Endometrial microvascular endothelial cells (primary cell): ENCODE results near the gene EPHA1. TPM values are rescaled to one million over a fixed set of nuclear protein-coding genes. Genes with fewer than 3 reads are reported as not detected.
"Not testable (repeated sequence)": the region's sequence is repeated elsewhere in the genome, so short reads cannot be mapped to it uniquely, and the experiment has no call there.

Source experiments
- in situ Hi-C: cut with HindIII; loops from 2 replicates; pipeline ENCODE4 v1.10.0; 2017; ENCODE audit warnings: low sequenced_read_pairs, low pct_unique_long_range_greater_than_20kb; ENCODE audit errors: inconsistent ontology term
- total RNA-seq: library from RNA; depleted of rRNA; stranded (reverse); fragments of >200 nt; gene quantifications from one replicate; pipeline ENCODE4 v1.2.3, GENCODE V29; 2015; ENCODE audit errors: inconsistent ontology term

The EPHA1 gene
- total RNA-seq, 1 donor from 2014 or later = 0.28 TPM

DNA sequence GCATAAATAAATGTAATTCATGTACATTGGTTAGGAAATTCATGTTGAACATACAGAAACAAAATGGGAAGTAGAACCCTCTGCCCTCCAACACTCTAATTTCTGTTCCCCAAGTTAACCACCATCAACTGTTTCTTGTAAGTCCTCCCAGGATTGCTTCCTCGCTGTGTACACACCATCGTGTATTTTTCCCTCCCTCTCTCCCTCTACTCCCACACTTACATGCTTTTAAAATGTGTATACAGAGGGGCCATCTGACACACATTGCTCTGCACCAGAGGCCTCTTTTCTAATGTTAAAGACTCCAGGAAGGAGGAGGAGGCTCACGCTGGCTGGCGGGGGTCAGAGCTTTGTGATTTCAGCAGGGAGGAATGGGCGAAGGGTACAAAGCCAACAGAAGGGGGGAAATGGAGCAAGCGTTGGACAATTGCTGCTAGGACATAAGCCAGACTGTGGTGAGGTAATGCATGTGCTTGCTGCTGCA is 1.9 kb upstream of the EPHA1 start:
- in situ Hi-C loops = no loop called here

DNA sequence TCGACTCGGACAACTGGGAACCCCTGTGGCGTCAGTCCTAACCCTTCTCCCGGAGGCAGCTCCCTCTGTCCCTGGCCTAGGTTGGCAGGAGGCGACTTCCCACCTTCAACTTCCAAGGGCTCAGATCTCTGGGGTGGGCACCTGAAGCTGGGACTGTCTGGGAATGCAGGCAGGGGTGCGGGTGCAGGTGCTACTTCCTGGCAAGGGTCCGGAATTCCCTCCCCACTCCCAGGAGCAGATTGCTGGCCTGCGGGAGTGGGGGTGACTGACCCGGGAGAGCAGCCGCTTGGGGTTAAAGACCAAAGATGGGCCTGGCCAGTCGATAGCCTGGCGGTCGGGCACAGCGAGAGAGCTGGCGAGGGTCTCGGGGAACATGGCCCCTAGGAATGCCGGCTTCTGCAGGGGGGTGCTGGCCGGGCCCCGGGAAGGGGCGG is 387 bp downstream of the EPHA1 start:
- in situ Hi-C loops = no loop called here

DNA sequence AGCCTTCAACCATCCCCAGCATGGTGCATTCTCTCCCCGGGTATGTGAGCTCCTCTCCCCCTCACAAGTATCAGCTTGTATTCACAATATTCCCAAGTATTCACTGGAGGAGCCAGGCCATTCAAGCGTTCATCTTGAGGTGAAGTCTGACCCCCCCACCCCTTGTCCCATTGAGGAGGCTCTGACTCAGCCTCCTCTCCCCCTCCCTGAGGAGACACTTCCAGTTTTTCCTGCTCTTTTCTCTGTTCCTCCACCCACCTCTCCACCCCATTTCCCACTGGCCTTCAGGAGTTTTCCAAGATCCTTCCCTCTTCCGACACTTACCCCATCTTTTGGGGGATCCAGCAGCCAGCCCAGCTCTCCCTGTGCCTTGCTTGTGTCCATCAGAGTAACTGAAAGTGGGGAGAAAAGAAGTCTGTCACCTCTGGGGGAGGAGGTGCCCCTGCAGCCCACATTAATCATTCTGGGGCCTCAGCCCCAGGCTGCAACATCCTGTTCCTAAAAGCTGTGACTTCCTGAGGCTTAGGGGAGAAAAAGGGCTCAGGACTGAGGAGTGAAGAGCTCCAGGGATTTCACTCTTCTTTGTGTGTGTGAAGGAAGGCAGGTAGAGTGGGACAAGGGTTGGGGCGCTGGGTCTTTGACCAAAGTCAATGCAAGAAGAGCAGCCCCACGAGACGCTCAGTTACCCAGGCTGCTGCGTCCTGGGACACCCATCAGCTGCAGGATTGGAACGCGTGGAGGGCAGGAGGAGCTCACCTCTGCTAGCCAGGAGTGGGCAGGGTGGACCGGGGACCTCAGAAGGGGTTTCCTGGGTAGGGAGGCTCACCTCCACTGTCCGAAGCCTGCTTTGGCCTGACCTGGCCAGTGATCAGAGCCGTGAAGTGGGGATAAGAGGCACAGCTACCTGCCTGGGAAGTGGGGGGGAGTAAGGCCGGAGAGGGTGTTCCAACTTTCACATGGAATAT is 1.1 kb downstream of the EPHA1 start:
- in situ Hi-C loops = no loop called here

DNA sequence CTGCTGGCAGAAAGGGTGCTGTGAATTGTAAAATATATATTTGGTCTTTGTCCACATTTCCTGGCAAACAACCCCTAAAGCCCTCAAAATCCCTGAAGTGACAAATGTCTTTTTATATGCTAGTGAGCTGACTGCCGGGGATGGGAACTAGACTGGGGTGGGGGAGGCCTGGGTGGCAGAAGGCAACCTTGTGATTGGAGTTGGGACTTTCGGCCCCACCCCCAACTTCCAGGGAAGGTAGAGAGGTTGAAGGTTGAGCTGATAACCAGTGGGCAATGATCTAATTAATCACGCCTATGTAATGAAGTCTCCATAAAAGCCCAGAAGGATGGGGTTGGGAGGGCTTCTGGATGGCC is 2.7 kb downstream of the EPHA1 start:
- in situ Hi-C loops = no loop called here

DNA sequence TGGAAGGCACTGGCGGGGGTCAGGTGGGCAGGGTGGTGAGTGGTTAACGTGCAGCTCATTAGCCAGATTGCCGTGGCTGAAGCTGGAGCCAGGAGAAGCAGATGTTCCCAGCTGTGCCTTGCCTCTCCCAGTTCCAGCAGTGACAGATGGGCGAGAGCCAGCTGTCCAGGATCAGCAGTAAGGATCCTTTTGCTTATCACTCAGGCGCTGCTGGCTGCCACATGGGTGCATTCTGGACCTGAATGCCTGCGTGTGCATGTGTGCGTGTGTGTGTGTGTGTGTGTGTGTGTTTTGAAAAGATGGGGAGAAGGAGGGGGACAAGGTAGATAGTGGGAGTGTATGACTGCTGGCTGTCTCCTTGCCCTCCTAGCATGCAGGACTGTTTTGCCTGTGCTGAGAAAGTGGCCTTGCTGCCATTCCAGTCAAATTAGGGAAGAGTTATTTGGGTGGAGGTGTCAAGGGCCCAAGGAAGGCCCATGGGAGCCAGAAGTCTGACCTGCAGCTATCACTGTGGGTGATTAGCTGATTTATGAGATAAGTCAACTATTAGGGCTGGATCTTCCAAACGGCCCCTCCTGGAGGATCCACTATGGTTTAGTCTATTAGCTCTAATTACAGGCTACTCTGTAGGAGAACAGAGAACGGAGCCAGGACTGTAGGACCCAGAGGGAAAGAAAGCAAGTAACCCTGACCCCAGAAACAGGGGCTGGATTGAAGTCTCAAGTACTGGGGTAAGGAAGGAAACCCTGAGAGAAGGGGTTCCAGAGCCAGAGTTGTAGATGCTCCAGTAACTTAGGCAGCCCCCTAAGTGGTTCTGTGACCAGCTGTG is 3.3 kb downstream of the EPHA1 start:
- in situ Hi-C loops = no loop called here

DNA sequence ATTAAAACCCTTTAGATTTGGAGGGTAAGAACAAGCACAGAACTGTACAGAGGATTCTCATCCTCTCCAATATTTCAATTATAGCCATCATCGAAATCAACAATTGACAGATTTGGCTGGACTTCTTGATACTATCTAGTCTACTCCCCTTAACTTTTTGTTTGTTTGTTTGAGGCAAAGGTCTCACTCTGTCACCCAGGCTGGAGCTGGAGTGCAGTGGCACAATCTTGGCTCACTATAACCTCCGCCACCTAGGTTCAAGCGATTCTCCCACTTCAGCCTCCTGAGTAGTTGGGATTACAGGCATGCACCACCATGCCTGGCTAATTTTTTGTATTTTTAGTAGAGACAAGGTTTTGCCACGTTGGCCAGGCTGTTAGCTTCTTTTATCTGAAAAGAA is 6.4 kb downstream of the EPHA1 start:
- in situ Hi-C loops = not testable (repeated sequence)

DNA sequence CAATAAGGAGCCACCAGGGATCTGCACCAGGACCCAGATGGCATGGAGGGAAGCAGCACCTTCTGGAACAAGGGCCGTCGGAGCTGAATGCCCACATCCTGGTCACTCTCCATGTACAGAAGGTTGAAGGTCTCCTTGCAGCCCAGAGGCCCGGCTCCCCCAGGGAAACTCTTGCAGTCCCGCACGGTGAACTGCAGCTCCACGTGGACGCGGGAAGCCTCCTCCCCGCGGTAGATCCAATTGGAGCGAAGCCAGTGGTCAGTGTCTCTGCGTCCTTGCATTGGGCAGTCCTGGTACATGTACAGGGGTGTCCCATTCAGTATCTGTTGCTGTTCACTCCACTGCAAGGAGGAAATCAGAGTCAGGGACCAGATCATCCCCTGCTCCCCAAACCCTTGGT is 7.4 kb downstream of the EPHA1 start:
- in situ Hi-C loops = no loop called here

DNA sequence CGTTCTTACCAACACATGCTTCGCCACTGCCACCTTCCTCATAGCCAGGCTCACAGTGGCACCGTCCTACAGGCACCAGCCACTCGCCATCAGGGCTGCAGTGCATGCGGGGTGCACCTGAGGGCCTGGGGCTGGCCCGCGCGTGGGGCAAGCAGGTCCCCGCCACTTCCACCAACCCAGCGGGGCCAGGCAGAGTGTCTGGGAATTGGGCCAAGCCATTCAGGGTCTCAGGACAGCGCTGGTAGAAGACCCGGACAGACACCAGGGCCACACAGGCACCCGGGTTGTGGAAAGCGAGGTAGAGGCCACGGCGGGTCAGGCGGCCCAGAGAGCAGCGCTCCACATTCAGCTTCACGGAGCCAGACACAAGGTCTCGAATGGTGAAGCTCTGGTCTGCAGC is 9.0 kb downstream of the EPHA1 start:
- in situ Hi-C loops = no loop called here

DNA sequence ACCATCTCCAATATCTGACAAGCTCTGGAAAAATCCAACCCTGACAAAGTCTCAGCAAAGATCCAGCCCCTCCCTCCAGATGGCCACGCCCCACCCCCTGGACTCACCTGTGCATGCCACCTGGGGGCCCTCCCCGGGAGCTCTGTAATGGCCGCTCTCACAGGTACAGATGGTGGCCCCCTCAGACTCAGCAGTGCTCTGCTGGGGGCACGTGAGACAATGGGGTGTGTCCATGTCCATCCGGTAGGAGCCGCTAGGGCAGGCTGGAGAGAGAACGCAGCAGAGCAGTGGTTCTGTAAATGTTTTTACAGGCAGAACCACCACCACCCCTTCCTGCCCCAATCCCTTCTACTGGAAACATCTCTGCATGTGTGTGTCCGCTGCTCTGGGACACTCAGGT is 9.5 kb downstream of the EPHA1 start:
- in situ Hi-C loops = no loop called here

DNA sequence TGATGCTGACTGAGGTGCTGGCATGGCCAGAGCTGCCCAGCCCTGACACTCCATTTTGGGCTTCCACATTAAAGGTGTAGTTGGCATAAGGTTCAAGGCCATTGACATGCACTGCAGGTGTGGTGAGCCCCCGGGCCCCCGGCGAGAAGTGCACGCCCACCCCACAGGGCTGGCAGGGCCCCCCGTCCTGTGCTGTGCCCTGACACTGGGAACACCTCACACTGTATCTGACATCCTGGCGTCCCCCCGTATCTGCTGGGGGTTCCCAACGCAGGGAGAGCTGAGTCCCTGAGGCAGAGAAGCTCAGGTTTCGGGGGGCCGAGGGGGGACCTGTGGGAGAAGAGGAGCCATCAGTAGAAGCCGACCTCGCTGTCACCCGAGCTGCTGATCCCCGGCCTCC is 10.0 kb downstream of the EPHA1 start:
- in situ Hi-C loops = no loop called here

DNA sequence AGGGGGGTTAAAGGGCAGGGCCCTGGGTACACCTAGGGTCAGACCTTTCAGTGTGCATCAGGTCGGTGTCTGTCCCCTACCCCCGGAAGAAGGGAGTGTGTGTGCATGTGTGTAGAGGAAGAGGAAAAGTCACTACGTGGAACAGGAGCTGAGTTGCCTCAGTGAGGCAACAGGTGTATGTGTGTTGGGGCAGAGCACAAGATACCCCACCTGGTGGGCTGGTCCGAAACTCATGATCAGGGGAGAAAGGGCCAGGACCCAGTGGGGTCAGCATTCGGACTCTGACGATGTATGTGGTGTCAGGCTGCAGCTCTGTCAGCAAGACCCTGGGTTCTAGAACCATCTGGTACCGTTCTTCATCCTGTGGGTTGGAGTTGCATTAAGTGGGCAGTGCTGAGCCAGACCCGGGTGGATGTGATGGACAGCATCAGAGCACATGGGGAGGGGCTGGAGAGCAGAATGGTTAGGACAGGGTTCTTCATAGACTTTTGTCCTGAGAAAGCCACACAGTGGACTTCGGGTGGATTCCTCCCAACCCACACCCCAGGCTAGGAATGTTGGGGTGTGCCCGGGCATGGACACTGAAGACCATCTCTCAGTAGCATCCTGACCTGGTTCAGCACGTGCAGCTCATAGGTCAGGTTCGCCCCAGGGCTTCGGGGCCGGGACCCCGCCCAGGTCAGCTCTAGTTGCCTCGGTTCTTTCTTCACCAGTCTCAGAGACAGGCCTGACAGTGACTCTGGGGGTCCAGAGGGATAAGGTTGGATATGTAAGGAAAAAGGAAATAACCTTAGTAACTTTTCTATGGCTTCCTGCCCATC is 10.7 kb downstream of the EPHA1 start:
- in situ Hi-C loops = no loop called here

DNA sequence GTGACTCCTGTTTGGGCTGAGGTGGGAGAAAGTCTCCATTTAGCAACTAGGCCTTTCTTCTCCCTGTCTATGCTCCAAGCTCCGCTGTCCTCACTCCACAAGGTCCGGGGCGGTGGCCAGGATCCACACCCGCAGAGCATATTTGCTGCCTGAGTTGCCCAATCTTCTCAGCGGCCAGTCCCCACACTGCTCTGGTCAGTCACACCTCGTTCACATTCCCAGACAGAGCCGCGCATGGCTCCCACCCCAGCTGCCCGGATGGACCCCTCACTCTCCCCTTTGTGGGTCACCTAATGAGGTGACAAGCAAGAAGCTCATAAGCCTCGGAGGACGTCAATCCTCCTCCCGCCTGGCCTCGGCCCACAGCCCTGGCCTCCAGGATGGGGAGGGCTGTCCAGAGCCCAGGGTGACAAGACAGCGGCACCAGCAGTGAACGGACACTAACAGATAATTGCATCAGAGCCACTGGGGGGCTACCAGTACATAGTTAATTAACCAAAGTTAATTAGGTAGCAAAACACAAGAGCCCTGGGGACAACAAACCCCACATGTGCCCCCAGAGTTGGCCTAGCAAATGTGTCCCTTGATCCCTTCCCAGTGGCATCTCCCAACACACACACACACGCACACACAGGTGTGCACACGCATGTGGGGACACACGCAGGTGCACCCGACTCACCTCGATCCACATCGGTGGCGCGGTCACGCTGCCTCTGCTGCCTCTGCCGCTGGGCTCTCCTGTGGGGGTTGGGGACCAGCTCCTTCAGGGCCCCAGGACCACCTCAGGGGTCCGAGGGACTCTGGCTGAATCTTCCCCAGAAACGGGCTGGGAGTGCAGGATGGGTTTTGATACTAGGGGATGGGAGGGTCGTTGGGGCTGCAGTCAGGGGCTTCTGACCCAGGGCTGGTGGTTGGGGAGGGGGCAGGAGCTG is 11.8 kb downstream of the EPHA1 start:
- in situ Hi-C loops = no loop called here

DNA sequence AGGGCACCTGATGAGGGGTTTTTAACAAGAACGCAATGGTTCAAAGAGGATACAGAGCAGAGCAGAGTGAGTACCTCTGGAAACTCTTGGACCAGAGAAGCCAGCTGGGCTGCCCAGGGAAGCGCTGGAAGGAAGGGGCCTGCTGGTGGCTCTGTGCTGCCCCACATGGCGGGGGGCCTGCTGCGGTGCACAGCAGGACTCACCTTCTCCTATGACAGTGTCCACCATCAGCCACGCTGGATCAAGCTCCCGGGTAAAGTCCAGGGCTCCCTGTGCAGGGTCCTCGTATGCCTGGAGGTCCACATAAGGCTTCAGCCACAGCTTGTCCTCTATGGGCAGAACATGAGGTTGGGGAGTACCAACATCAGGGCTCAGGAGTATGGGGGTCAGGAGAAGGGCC is 12.5 kb downstream of the EPHA1 start:
- in situ Hi-C loops = no loop called here

DNA sequence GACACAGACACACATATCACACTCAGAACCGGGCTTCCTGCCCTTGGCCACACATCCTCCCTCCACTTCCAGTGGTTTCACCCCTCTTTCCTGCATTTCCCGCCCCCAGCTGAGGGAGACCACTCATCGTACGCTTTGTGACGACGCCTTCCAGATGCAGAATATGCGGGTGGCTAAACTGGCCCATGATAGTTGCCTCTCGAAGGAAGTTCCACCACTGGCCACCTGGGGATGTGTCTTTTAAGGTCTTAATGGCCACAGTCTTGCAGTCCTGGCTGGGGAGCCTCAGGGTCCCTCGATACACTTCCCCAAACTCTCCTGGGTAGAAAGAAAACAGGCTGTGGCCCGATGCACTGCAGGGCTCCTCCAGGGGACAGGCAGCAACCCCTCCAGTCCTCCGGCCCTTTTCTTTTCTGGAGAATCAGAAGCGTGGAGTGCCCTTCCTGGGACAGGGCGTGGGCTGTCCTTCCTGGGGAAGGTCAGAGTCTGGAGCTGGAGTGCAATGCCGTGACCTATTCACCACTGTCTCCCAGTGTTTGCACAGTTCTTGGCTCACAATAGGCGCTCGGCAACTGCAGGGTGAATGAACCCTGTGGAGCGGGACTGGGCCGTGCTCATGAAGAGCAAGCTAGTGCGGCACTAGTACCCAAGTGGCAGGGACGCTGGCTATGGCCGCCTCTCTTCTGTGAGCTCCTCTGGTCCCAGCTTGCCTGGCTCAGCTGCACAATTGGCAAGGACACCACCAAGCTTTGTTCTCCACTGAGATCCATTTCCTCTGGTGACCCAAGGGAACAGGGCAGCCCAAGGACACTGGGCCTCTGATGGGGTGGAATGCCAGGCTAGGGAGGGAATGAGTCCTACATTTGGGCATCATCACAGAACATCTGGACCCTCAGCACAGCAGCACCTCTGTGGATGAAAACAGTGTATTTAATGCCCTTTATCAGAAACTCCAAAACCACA is 13.2 kb downstream of the EPHA1 start:
- in situ Hi-C loops = no loop called here

DNA sequence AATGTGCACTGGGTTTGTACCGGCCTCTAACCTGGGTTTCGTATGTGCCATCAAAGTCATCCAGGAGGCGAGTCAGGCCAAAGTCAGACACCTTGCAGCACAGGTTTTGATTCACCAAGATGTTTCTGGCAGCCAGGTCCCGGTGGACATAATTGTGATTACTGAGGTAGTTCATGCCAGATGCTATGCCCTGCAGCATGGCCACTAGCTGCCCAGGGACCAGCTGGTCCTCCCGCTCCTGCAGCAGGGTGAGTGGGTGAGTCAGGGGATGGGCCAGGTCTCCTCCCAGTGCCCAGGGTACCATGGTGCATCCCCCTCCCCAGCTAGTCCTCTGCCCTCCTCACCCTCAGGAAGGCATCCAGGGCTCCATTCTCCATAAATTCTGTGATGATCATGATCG is 13.9 kb downstream of the EPHA1 start:
- in situ Hi-C loops = no loop called here

DNA sequence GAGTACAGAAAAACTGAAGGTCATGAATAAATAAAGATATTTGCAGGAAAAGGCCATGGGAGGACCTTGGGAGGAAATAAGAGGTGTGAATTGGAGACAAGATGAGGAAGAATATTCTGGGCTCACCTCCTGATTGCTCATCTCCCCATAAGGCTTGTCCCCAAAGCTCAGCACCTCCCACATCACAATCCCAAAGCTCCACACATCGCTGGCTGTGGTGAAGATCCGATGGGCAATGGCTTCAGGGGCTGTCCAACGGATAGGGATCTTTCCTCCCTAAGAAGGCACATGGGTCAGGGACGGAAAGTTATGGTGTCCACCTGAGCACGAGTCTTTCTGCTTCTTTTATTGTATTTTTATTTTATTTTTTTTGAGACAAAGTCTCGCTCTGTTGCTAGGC is 14.6 kb downstream of the EPHA1 start:
- in situ Hi-C loops = no loop called here
